Measurements from ENCODE around the gene VEGFA. TPM values are rescaled to one million over a fixed set of nuclear protein-coding genes. Genes with fewer than 3 reads are reported as not detected.

The VEGFA gene
- total RNA-seq, 2 donors from 2014 or later: 127 to 335 TPM

DNA sequence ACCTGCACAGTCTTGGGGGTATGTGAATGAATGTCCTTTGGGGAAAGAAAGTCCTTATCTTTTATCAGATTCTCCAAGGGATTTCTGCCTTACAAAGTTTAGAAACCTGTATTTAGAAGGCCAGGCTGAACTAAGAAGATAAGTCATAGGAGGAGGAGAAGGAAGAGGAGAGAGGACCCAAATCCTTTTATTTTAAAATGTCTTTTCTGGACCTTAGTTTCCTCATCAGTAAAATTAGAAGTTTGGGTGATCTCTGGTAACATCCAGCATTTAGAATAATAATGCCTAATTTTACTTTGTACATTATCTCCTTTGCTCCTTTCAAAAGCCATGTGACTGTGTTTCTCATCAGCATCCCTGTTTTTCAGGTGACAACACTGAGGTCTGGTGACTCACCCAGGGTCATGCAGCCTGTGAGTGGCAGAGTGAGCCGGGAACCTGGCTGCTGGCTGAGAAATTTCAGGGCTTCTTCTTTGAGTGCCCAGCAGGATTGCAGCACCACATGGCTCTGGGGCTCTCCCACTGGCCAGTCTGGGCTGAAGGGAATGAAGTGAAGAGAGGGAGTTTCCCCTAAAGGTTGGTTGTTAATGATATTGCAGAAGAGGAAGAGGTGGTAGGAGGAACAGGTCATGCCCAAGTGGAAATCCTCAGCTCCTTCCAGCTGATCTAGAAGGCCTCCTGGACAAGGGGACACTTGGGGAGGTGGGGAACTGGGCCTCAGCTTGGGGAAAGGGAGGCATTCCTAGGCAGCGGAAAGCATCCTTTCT lies 34.0 kb downstream of the VEGFA start:
- intact Hi-C loops (cut with DNase I): no loop called here
- Histone ChIP-seq H3K4me3 (no peak overlapping the region), H3K36me3 (no peaks in the 10 kb centered on the region), H3K4me1 (replicated peaks) (no peaks in the 10 kb centered on the region), H3K9me3 (no peaks in the 10 kb centered on the region), H3K27ac (no peak overlapping the region), H3K27me3 (replicated peaks; ENCODE audit: insufficient read depth) (no peaks in the 10 kb centered on the region)
- DNase-seq (ENCODE audit: low spot score): no peak
- TF ChIP-seq POLR2AphosphoS5 (IDR thresholded peaks at IDR 0.05): no peak
- TF ChIP-seq, protein P1, sequence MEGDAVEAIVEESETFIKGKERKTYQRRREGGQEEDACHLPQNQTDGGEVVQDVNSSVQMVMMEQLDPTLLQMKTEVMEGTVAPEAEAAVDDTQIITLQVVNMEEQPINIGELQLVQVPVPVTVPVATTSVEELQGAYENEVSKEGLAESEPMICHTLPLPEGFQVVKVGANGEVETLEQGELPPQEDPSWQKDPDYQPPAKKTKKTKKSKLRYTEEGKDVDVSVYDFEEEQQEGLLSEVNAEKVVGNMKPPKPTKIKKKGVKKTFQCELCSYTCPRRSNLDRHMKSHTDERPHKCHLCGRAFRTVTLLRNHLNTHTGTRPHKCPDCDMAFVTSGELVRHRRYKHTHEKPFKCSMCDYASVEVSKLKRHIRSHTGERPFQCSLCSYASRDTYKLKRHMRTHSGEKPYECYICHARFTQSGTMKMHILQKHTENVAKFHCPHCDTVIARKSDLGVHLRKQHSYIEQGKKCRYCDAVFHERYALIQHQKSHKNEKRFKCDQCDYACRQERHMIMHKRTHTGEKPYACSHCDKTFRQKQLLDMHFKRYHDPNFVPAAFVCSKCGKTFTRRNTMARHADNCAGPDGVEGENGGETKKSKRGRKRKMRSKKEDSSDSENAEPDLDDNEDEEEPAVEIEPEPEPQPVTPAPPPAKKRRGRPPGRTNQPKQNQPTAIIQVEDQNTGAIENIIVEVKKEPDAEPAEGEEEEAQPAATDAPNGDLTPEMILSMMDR (IDR thresholded peaks at IDR 0.05): no peak
- TF ChIP-seq POLR2A (IDR thresholded peaks at IDR 0.05): no peak
- WGBS: 75% methylated on average over 2 of the region's 2 CpGs

DNA sequence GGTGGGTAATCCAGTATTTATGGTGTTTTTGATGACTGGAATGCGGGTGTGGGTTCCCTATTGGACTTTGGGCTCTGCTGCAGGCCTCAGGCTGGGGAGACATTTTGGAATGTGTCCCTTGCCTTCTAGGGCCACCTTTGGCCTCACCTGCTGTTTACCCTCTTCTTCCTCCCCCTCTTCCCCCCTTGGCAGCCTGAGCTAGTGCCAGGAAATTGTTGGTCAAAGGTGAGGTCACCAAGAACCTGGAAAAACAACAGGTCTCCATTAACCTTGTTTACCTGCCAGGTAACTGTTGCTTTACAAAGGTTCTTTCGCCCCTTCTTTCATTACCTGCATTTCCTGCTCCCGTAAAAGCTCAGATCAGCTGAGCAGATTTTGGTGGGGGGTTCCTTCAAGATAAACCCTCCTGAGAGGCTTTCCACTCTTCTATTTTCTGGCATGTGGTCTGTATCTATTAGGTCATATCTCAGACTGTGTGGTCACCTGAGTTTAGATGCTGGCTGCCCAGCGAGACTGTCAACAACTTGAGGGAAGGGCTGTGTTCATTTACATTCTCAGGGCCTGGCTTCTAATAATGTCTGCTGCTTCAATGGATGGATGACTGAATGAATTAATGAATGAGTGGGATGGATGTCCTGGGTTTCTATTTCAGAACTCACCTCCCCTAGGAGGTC lies 34.7 kb downstream of the VEGFA start:
- Histone ChIP-seq H3K4me3 (no peak overlapping the region), H3K27me3 (replicated peaks; ENCODE audit: insufficient read depth) (no peaks in the 10 kb centered on the region), H3K27ac (no peak overlapping the region), H3K9me3 (no peaks in the 10 kb centered on the region), H3K36me3 (no peaks in the 10 kb centered on the region), H3K4me1 (replicated peaks) (no peaks in the 10 kb centered on the region)
- no peak for TF ChIP-seq POLR2AphosphoS5 (IDR thresholded peaks at IDR 0.05)
- TF ChIP-seq POLR2A (IDR thresholded peaks at IDR 0.05): no peak
- TF ChIP-seq, protein P1 (IDR thresholded peaks at IDR 0.05): no peak
- no peak for DNase-seq (ENCODE audit: low spot score)
- 93% methylated on average over 4 of the region's 4 CpGs for WGBS
- intact Hi-C loops (cut with DNase I): no loop called here

DNA sequence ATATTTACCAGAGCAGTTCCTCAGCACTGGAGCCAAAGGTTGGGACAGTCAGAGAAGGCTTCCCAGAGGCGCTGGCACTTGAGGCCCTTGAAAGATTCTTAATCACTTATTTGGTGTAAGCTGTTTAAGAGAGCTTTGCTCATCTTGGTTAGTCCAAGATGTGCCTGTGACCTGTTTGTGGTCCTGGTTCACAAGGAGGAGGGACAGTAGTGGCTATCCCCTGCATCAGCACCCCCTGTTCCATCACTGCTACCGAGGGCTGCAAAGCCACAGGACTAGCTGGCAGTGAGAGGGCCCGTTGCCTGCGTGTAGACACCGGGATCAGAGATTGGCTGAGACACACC lies 35.7 kb downstream of the VEGFA start:
- TF ChIP-seq, protein P1 (IDR thresholded peaks at IDR 0.05): no peak
- TF ChIP-seq POLR2A (IDR thresholded peaks at IDR 0.05): no peak
- no peaks in the 10 kb centered on the region for H3K4me1 ChIP-seq (replicated peaks)
- intact Hi-C loops (cut with DNase I): no loop called here

DNA sequence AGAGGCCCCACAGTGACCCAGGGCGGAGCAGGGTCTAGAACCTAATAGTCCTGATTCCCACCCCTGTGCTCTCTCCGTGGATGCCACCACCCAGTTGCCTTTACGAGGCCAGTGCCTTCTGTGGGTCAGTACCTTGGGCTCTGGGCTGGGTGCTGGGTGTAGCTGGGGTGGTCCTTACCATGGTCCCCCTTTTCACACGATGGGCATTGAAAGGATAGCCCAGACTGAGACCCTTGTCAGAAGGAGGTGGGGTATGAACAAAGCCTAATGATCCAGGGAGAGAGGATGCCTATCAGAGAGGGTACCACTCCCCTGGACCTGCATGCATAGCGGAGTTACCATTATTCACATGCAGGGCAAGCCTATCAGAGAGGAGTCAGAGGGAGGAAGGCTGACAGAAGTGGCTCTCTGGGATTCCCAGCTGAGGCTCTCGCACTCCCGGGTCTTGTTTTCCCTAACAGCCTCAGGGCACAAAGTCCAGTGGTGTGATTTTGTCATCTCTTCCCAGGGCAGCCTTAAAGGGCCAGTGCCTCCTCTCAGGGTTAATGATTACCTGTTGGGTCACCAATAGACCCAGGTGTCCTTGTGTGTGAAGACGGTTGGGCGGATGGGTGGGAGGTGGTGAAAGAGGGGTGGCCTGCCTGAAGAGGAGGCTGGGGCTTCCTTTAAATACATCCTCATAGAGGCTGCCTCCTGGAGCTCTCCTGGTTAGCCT lies 36.2 kb downstream of the VEGFA start:
- H3K27ac ChIP-seq: no peak overlapping the region
- WGBS: 80% methylated on average over 9 of the region's 9 CpGs
- H3K27me3 ChIP-seq (replicated peaks; ENCODE audit: insufficient read depth): no peaks in the 10 kb centered on the region
- intact Hi-C loops (cut with DNase I): no loop called here
- no peaks in the 10 kb centered on the region for H3K9me3 ChIP-seq
- no peaks in the 10 kb centered on the region for H3K4me1 ChIP-seq (replicated peaks)
- H3K36me3 ChIP-seq: no peaks in the 10 kb centered on the region
- TF ChIP-seq POLR2A (IDR thresholded peaks at IDR 0.05) (no peak), POLR2AphosphoS5 (IDR thresholded peaks at IDR 0.05) (no peak)
- TF ChIP-seq, protein P1 (IDR thresholded peaks at IDR 0.05): no peak
- no peak overlapping the region for H3K4me3 ChIP-seq
- DNase-seq (ENCODE audit: low spot score): no peak

More for the DNA sequence above, 35.7 kb downstream of the VEGFA start:
- Histone ChIP-seq H3K27me3 (replicated peaks; ENCODE audit: insufficient read depth) (no peaks in the 10 kb centered on the region), H3K36me3 (no peaks in the 10 kb centered on the region), H3K4me3 (no peak overlapping the region), H3K27ac (no peak overlapping the region), H3K9me3 (no peaks in the 10 kb centered on the region)
- WGBS: 93% methylated on average over 5 of the region's 5 CpGs
- no peak for DNase-seq (ENCODE audit: low spot score)
